PFSK-1 (cell line): ENCODE results near the gene NEUROG2.

ENCODE experiments used
- FOXP2 ChIP-seq: optimal IDR thresholded peaks from 2 replicates; pipeline ENCODE3; 2011; ENCODE audit warnings: borderline replicate concordance, control low read depth, inconsistent platforms; ENCODE audit not compliant: insufficient read depth; ENCODE audit errors: extremely low read length, extremely low read depth
- POLR2AphosphoS5 ChIP-seq: IDR thresholded peaks from 2 replicates; pipeline ENCODE4 v1.6.1; 2012; ENCODE audit warnings: low read depth, mild to moderate bottlenecking, control low read depth, low read length, moderate library complexity
- TAF1 ChIP-seq: IDR thresholded peaks from 2 replicates; pipeline ENCODE4 v1.6.1; 2012; ENCODE audit warnings: low read length, control low read depth, borderline replicate concordance; ENCODE audit not compliant: insufficient read depth
- TF ChIP-seq, protein P1 (sequence below), 2 experiments: IDR thresholded peaks; 2 replicates each; pipeline versions ENCODE4 v1.6.1 to v1.8.0; 2011 to 2012; ENCODE audit warnings: low read depth in 2 of 2, low read length in 2 of 2, control low read depth in 1 of 2, inconsistent platforms in 1 of 2, mild to moderate bottlenecking in 1 of 2, moderate library complexity in 1 of 2; ENCODE audit not compliant: insufficient read depth in 1 of 2

DNA sequence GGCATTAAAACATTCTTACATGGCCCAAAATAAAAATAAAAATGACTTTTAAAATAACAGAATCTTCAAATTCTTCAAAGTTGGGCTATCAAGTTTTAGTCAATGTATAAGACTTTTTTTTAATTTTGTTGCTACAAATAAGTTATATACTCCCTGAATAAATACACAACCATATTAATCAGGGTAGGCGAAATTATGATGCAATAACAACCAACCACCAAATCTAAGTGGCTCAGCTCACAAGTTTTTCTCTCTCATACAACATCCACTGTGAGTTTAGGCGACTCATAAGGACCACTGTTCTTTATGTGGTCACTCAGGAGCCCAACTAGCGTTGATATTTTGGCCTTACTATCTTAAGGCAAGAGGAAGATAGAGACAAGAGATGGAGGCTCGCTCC is 11.2 kb downstream of the NEUROG2 start:
- TF ChIP-seq POLR2AphosphoS5 (no peak), TAF1 (no peak), FOXP2 (no peak)
- TF ChIP-seq, protein P1, sequence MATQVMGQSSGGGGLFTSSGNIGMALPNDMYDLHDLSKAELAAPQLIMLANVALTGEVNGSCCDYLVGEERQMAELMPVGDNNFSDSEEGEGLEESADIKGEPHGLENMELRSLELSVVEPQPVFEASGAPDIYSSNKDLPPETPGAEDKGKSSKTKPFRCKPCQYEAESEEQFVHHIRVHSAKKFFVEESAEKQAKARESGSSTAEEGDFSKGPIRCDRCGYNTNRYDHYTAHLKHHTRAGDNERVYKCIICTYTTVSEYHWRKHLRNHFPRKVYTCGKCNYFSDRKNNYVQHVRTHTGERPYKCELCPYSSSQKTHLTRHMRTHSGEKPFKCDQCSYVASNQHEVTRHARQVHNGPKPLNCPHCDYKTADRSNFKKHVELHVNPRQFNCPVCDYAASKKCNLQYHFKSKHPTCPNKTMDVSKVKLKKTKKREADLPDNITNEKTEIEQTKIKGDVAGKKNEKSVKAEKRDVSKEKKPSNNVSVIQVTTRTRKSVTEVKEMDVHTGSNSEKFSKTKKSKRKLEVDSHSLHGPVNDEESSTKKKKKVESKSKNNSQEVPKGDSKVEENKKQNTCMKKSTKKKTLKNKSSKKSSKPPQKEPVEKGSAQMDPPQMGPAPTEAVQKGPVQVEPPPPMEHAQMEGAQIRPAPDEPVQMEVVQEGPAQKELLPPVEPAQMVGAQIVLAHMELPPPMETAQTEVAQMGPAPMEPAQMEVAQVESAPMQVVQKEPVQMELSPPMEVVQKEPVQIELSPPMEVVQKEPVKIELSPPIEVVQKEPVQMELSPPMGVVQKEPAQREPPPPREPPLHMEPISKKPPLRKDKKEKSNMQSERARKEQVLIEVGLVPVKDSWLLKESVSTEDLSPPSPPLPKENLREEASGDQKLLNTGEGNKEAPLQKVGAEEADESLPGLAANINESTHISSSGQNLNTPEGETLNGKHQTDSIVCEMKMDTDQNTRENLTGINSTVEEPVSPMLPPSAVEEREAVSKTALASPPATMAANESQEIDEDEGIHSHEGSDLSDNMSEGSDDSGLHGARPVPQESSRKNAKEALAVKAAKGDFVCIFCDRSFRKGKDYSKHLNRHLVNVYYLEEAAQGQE (IDR thresholded peaks at IDR 0.05; ENCODE audit: insufficient read depth in 1 of 2, low read depth in 2 of 2, low read length in 2 of 2) = no peak
